ENCODE measurements around the gene SLC22A23. TPM values are rescaled to one million over a fixed set of nuclear protein-coding genes. Genes with fewer than 3 reads are reported as not detected.

The SLC22A23 gene
- total RNA-seq, 2 experiments from 2014 or later: not detected

DNA sequence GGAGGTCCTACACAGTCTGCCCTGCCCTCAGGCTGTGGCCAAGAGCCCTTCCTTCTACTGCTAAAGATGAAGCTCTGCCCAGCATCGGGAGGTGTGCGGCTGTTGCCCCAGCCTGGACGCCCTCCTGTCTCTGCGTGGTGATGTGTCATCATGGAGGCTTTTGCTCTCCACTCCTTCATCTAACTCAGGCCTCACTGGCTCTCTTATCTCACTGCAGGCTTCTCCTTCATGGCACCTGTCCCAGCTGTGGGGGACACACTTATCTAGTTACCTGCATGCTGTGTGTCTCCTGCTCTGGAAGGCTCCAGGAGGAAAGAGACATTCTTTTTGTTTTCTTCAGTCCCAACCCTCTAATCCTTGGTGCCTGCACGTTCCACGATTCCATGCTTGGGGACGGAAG is 109.0 kb downstream of the SLC22A23 start:
- no peak for TF ChIP-seq EZH2phosphoT487 (IDR thresholded peaks at IDR 0.05; ENCODE audit: borderline replicate concordance, low read depth, low read length)
- TF ChIP-seq, protein P1, sequence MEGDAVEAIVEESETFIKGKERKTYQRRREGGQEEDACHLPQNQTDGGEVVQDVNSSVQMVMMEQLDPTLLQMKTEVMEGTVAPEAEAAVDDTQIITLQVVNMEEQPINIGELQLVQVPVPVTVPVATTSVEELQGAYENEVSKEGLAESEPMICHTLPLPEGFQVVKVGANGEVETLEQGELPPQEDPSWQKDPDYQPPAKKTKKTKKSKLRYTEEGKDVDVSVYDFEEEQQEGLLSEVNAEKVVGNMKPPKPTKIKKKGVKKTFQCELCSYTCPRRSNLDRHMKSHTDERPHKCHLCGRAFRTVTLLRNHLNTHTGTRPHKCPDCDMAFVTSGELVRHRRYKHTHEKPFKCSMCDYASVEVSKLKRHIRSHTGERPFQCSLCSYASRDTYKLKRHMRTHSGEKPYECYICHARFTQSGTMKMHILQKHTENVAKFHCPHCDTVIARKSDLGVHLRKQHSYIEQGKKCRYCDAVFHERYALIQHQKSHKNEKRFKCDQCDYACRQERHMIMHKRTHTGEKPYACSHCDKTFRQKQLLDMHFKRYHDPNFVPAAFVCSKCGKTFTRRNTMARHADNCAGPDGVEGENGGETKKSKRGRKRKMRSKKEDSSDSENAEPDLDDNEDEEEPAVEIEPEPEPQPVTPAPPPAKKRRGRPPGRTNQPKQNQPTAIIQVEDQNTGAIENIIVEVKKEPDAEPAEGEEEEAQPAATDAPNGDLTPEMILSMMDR (conservative IDR thresholded peaks at IDR 0.05; ENCODE audit: low read length): no peak
- no TSS peak for BruUV-seq (replicated peaks)
- Histone ChIP-seq H3K4me2 (ENCODE audit: low read length) (no peak overlapping the region), H3K36me3 (ENCODE audit: insufficient read depth, low read length) (no peaks in the 10 kb centered on the region), H3K79me2 (ENCODE audit: insufficient read depth, low read depth, low read length) (no peaks in the 10 kb centered on the region), H4K20me1 (ENCODE audit: insufficient read depth, low read length) (no peaks in the 10 kb centered on the region), H3K9me3 (ENCODE audit: low read length) (no peaks in the 10 kb centered on the region), H3K9me2 (ENCODE audit: insufficient read depth, low read length) (no peaks in the 10 kb centered on the region), H3K4me1 (ENCODE audit: insufficient read depth, low read length, poor library complexity, severe bottlenecking) (peaks cover 11% of the 10 kb centered on the region), H2AFZ (ENCODE audit: low read length) (no peak overlapping the region), H3K4me3 (ENCODE audit: low read depth, low read length, poor library complexity, severe bottlenecking) (no peak overlapping the region), H3K27ac (ENCODE audit: low read depth, low read length, poor library complexity, severe bottlenecking) (no peak overlapping the region)
- ChIA-PET CTCF (ENCODE audit: unreplicated experiment) (no interaction called here), POLR2A (no interaction called here)
- intact Hi-C loops (cut with micrococcal nuclease; ENCODE audit: unreplicated experiment): no loop called here
- no peak for DNase-seq (ENCODE audit: low spot score)

GRCh38 chr6:3347247-3347646 is 109.6 kb downstream of the SLC22A23 start:
- H4K20me1 ChIP-seq (ENCODE audit: insufficient read depth, low read length): no peaks in the 10 kb centered on the region
- H2AFZ ChIP-seq (ENCODE audit: low read length): no peak overlapping the region
- H3K9me2 ChIP-seq (ENCODE audit: insufficient read depth, low read length): no peaks in the 10 kb centered on the region
- peaks cover 5% of the 10 kb centered on the region for H3K4me1 ChIP-seq (ENCODE audit: insufficient read depth, low read length, poor library complexity, severe bottlenecking)
- TF ChIP-seq EZH2phosphoT487 (IDR thresholded peaks at IDR 0.05; ENCODE audit: borderline replicate concordance, low read depth, low read length): no peak
- TF ChIP-seq, protein P1 (conservative IDR thresholded peaks at IDR 0.05; ENCODE audit: low read length): no peak
- no peaks in the 10 kb centered on the region for H3K9me3 ChIP-seq (ENCODE audit: low read length)
- ChIA-PET CTCF (ENCODE audit: unreplicated experiment) (no interaction called here), POLR2A (no interaction called here)
- H3K4me3 ChIP-seq (ENCODE audit: low read depth, low read length, poor library complexity, severe bottlenecking): no peak overlapping the region
- no TSS peak for BruUV-seq (replicated peaks)
- no peak for DNase-seq (ENCODE audit: low spot score)
- no peaks in the 10 kb centered on the region for H3K36me3 ChIP-seq (ENCODE audit: insufficient read depth, low read length)
- intact Hi-C loops (cut with micrococcal nuclease; ENCODE audit: unreplicated experiment): no loop called here
- H3K27ac ChIP-seq (ENCODE audit: low read depth, low read length, poor library complexity, severe bottlenecking): no peak overlapping the region
- H3K79me2 ChIP-seq (ENCODE audit: insufficient read depth, low read depth, low read length): no peaks in the 10 kb centered on the region
- no peak overlapping the region for H3K4me2 ChIP-seq (ENCODE audit: low read length)

DNA sequence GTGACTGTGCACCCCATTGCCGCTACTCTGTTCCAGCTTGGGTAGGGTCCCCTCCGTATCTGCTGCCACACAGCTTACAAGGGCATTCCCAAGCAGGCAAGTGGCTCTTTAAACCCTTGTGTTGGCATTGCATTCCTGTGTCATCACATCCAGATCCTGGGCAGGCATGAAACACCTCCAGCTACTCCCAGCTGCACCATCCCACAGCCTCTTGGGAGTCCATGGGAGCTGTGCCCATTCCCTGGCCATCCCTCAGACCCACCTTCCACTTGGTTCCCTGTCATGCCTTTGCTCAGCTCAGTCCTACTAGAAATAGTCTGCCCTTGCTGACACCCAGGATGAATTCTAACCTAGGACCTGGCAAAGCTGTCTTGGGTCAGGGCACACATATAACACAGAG is 110.4 kb downstream of the SLC22A23 start:
- H3K4me2 ChIP-seq (ENCODE audit: low read length): no peak overlapping the region
- POLR2A ChIA-PET: no interaction called here
- no peaks in the 10 kb centered on the region for H3K79me2 ChIP-seq (ENCODE audit: insufficient read depth, low read depth, low read length)
- no peak for DNase-seq (ENCODE audit: low spot score)
- no peaks in the 10 kb centered on the region for H3K36me3 ChIP-seq (ENCODE audit: insufficient read depth, low read length)
- BruUV-seq (replicated peaks): no TSS peak
- CTCF ChIA-PET (ENCODE audit: unreplicated experiment): no interaction called here
- H3K27ac ChIP-seq (ENCODE audit: low read depth, low read length, poor library complexity, severe bottlenecking): no peak overlapping the region
- no peaks in the 10 kb centered on the region for H3K9me3 ChIP-seq (ENCODE audit: low read length)
- H2AFZ ChIP-seq (ENCODE audit: low read length): no peak overlapping the region
- intact Hi-C loops (cut with micrococcal nuclease; ENCODE audit: unreplicated experiment): no loop called here
- no peaks in the 10 kb centered on the region for H3K9me2 ChIP-seq (ENCODE audit: insufficient read depth, low read length)
- no peak for TF ChIP-seq EZH2phosphoT487 (IDR thresholded peaks at IDR 0.05; ENCODE audit: borderline replicate concordance, low read depth, low read length)
- TF ChIP-seq, protein P1 (conservative IDR thresholded peaks at IDR 0.05; ENCODE audit: low read length): no peak
- H4K20me1 ChIP-seq (ENCODE audit: insufficient read depth, low read length): no peaks in the 10 kb centered on the region
- no peaks in the 10 kb centered on the region for H3K4me1 ChIP-seq (ENCODE audit: insufficient read depth, low read length, poor library complexity, severe bottlenecking)
- no peak overlapping the region for H3K4me3 ChIP-seq (ENCODE audit: low read depth, low read length, poor library complexity, severe bottlenecking)
